ENCODE data around the gene MIPEP.
A peak's percentile ranks its signal among the peaks of the same experiment; 100 is the strongest.
"Not testable (repeated sequence)": the region's sequence is repeated elsewhere in the genome, so short reads cannot be mapped to it uniquely, and the experiment has no call there.

Gene MIPEP

DNA sequence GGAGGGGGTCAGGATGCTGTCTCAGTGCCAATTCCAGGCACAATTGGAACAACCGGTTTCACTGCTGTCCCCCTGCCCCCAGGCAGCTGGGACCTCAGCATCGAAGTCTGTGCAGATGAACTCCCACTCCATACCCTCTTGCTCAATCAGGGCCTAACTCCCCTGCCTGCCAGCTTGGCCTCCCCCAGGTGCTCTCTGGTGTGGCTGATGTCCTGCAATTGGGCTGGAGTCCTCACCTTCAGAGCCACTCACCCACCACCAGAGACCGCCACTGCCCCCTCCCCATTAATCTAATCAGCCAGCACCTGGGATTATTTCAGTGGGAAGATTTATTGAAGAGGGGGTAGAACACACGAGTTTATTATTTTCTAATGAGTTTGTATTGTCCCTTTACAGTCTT, 118.8 kb downstream of the MIPEP start:
- DNase-seq, result no peak

DNA sequence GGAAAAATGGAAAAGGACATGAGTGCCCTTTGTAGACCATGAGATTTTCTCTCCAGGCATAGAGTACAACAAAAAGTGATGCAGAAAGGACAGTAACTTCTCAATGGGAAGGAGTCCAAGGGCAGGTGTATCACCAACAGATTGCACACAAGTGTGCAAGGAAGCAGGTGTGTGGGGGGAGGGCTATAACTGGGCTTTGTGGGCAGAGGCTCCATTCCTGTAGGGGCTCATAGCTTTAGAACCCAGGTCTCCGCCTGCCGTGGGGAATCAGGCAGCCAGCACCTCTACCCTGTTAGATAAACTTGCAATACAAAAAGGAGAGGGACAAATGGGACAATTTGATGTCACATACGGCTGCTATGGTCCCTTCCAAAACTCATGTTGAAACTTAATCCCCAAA, 119.8 kb downstream of the MIPEP start:
- no peak for DNase-seq

DNA sequence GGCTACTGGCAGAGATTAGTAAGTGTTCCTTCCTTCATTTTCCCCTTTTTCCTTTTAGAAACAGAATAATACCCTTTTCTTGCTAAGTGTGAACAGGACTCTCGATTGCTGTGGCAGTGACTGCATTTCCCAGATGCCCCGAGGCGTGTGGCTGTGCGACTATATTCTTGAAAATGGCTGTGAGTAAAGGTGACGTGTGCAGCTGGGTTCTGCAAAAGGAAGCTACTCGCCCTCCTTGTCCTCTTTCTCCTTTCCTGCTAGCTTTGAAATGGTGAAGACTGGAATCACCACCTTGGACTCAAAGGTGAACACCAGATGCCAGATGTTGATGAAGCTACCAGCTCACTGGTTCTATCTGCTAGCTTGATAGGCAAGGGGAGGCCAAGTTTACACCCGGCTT, 121.4 kb downstream of the MIPEP start:
- no peak for DNase-seq

DNA sequence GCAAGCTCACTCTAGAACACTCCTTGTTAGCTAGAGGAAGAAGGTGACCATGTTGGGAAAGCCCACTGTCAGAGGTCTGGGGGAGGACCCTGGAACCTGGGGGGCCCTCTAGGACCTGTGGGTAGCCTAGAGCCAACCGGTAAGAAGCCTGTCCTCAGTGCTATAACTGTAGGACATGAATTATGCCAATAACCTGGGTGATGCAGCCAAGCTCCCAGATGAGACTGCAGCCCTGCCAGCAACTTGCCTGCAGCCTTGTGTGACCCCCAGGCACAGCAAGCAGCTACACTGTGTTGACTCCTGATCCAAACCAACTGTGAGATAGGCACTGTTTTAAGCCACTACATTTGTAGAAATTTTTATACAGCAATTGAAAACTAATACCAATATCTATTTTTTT, 122.3 kb downstream of the MIPEP start:
- DNase-seq, result no peak

DNA sequence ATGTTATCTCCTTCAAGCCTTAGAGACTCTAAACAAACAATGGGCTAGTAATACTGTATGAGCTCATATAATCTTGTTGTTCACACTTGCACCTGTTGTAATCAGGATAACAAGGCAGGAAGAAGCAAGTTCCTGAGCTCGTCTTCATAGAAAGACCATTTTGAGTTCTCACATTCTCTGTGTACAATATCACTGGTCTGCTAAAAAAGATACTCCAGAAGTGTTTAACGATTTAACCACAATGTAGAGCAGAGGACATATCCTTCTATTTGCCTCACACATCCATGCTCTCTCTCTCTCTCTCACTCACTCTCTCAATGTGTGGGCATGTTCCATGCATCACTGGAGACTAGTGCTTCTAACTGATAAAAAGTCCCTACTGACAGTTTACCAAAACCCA, 122.9 kb downstream of the MIPEP start:
- peak; percentile 33 for DNase-seq

DNA sequence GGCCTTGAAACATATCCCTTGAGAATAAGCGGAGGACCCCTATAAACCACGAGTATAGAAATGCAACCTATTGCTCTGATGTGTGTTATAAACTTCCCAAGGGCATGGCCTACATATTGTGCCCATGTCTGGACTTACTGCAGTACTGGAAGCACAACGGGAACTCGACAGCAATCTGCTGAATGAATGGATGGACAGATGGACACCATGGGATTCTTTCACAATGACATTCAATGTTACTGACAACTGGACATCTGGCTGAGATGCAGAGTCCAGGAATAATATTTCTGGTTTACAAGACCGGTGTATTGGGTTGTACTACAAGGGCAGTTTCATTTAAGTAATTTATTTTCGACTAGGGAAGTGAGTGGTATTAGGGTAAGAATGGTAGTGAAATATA, 123.7 kb downstream of the MIPEP start:
- DNase-seq, result no peak

DNA sequence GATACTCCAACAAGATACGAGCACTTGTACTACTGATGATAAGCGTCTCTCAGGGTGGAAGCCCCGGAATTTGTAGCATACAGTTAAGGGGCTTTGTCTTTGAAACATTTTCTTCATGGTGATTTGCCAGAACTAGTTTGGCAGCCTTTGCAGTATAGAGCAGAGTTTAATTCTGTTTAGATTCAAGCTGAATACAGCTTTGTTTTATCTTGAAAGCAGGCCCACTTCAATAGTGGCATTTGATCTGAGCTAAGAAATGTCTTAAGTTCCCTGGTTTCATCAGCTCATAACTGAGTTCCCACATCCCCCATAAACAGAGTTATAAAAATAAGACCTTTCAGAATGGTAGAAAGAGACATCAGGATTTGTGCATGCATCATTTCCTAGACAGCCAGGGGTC, 125.9 kb downstream of the MIPEP start:
- DNase-seq, result no peak

DNA sequence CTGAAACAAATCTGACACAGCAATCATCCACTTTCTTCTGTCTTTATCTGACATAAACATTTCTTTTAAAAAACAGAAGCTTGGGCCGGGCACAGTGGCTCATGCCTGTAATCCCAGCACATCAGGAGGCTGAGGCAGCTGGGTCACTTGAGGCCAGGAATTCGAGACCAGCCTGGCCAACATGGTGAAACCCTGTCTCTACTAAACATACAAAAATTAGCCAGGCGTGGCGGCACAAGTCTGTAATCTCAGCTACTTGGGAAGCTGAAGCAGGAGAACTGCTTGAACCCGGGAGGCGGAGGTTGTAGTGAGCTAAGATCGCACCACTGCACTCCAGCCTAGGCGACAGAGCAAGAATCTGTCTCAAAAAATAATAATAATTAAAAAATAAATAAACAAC, 127.4 kb downstream of the MIPEP start:
- not testable (repeated sequence) for DNase-seq

DNA sequence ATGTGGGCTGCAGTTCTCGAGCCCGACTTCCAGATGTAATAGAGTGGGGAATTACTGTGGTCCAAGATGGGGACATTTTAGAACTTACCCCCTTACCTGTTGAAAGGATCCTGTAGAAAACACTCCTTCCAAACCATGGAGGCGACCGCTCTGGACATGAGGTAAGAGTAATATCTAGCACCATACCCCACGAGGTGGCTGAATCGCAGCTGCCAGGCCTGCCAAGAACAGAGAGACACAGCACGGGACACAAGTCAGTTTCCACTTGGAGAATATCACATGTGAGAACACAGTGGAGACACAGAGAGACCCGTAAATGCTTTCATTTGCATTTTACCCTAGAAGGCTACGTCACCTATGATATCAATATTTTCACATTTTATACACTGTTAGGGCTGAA, 129.2 kb downstream of the MIPEP start:
- no peak for DNase-seq

DNA sequence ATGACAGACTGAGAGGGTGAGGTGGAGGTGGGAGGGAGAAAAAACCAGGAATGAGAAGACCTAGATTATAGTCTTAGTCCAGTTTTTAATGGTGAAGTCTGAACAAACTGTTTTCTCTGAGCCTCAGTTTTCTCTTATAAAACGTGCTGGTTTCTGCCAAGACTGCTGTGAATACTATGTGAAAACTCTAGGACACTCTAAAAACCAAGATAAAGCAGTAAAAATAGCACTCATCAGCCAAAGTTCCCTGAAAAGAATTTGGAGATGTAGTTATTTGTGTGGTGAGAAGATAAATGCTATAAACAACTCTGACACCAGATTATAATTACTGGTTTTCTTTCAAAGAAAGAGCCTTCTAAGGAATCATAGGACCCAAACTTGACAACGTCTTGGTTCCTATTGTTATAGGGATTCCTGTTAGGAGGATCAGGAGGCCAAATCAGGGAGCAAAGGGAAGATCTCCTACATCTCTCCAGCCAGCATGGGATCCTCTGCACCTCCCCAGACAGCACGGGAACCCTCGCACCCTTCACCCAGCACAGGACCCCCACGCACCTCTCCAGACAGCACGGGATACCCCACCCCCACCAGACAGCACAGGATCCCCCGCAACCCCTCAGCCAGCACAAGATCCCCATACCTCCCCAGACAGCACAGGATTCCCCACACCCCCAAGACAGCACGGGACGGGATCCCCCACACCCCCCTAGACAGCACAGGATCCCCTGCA, 130.2 kb downstream of the MIPEP start:
- DNase-seq, result no peak

DNA sequence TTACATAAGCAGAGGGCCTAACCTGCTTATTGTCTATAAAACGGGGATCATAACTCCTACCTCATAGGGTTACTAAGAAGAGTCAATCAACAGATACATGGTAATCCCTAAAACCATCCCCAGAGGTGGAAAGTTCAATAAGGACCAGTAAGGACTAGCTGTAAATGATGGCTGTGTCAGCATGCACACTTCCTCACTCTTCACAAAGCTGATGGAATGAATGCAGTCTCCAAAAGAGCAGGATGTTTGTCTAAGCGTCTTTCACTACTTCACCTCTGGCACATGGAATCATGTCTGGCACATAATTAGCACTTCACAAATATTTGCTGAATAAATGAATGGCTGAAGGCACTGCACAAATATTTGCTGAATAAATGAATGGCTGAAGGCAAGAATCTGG, 134.2 kb downstream of the MIPEP start:
- no peak for DNase-seq

DNA sequence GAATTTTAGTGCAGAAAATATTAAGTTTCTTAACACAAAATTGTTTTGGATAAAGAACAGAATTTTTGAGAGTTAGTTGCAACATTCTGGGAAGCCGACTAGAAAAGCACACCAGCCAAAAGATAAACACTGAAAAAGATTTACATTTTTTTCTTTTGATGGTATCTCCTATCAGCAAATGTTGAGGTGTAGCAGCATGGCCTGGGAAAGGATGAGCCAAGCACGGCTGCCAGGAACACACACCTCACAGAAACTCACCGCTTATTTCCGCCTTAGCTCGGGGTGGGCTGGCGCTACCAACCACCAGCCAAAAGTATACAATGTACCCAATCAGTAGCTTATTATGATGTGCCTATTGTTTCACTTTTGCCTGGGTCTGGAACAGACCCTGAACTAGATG, 134.7 kb downstream of the MIPEP start:
- DNase-seq, result no peak

DNA sequence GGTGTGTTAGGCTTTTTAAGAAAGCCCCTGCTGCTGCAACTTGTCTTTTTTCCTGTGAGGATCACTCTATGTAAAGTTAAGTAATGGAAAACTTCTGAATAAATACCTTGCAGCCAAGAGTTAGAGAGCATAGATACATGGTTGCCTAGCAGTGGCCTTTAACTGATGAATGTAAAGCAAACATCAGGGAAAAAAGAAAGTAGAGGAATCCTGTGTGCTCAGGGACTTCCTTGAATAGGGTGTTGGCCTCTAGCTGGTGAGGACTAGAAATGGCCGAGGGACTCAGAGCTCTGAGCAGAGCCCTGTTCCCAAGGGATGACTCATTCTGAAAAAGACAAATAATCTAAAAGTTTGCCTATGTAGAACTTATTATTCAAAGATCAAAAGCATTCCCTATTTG, 135.7 kb downstream of the MIPEP start:
- no peak for DNase-seq

DNA sequence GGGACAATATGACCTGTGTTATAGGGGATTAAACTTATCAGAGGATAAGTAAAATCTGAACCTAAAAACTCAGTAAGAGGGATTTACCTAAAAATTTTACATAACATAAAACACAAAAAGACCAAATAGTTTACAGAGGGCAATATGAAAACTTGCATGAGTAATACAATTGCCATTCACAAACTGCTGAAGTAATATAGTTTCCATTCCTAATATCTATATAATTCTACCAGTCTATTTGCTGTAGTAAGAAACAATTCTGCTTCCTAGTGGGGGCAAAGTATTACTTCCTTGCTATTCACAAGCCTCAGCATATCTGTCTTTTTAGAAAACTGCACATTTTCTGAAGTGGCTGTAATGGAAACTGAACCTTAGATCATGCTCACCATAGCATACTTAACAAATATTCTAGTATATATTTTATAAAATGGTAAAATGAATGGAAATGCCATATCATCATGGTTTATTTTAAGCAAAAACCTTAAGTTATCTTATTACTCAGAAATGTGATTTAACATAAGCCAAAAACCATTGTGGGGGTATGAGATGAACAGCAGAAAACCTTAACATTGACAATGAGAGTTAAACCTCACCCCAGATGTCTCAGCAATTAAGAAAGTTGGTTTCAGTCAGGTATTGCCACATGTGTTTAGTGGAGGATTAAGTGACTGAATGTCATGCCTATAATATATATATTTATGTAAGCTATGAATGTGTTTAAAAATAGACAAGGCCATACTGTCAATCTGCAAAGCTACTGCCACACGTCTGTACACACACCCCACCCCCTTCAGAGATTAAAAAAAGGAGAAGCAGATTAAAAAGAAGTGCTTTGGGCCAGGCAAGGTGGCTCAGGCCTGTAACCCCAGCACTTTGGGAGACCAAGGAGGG, 136.8 kb downstream of the MIPEP start:
- no peak for DNase-seq

DNA sequence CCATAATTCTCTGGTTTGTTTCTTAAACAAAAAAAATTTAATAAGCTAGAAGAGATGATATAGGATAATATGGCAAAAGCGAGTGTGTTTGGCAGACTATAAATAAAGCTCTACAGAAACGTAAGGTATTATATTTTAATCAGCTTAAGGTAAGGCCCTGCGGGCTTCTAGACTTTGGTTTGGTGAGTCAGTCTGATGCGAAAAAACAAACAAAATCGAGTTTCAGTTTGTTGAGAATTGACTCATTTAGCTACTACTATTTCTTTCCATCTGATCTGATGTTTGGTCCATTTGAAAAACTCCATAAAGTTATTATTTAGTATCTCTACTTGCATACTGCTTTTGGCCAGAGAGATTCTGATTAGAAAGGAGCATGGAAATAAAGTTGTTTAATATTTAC, 138.0 kb downstream of the MIPEP start:
- no peak for DNase-seq

DNA sequence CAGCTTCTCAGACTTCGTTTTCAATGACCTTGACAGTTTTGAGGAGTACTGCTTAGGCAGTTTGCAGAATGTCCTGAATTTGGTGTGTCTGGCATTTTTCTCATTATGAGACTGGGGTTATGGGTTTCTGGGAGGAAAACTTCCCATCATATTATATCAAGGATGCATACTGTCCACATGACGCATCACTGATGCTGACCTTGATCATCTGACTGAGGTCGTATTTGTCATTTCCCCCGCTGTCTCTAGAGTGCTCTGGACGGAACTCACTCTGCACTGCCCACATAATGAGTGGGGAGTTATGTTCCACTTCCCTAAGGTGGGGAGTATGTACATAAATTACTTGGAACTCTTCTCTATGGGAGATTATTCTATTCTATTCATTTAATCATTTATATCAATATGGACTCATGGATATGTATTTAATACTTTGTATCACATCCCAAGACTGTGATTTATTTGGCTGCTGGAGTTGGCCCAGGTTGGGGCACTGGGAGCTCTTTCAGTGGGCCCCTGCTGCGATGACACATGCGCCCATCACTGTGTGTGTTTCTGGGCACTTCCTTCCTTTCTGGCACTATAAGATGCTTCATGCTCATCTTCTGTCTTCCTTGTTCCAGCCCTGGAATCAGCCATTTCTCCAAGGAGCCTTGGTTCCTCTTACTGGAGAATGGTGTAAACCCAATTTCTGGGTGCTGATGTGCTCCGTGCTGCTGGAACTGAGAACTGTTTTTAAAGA, 138.6 kb downstream of the MIPEP start:
- DNase-seq, result no peak

DNA sequence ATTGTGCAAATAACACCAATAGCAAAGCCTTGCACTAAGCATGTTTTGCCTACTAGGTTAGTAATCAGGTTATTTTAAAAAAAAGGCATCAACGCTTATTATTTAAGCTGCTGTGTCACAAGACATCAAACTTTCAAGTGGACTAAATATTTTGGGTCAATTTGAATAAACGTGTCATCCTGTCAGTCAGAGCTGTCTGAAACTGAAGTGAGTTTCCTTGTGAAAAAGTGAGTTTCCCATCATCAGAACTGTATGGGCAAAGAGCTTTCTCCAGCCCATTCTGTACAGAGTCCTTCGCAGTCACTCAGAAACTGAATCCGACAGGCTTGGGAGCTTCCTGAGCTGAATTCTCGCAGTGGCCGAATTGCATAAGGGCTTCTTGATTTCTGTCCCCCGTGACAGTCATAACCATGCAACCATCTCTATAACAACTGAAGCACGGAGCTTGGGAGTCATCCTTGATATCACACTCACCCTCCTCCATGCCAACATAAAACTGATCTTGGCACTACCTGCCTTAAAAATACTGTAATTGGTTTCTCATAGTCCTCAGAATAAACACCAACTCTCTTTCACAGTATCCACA, 139.8 kb downstream of the MIPEP start:
- DNase-seq, result peak; percentile 26

DNA sequence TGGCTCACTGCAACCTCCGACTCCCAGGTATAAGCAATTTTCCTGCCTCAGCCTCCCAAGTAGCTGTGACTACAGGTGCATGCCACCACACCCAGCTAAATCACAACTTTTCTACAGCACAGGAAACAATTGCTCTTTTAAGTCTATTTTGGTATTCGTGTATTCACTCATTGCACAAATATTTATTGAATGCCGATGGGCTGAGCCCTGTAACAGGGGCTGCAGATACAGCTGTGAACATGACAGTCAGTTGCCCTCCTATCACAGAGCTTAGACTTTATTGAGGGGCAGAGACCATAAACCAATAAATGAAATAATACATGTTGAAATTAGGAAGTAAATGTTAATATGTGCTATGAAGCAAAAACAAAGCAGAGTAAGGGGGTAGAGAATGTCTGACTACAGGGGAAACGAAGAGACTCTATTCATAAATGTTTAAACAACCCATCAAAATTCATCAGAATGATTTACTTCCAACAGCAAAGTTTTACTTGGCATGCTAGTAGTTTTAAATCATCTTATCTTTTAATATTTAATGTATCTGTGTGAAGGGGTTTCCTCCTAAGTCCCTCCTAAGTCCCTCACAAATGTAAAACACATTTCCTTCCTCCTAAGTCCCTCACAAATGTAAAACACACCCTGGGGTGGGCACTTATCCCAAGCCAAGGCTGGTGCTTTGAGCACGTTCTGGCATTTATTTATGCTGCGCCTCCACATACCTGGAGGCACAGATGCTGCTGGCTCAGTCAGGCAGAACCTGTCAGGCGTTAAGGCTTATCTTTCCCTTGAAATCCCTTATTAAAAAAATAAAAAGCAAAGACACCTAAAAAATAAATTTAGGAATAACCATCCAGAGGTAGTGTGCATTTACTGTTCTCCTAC, 140.8 kb downstream of the MIPEP start:
- no peak for DNase-seq

DNA sequence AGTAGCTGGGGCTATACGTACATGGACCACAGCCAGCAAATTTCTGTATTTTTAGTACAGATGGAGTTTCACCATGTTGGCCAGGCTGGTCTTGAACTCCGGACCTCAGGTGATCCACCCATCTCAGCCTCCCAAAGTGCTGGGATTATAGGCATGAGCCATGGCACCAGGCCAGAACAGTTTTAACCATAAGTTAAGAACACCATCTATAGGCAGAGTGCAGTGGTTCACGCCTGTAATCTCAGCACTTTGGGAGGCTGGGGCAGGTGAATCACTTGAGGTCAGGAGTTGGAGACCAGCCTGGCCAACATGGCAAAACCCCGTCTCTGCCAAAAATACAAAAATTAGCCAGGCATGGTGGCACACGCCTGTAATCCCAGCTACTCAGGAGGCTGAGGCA, 143.1 kb downstream of the MIPEP start:
- DNase-seq, result not testable (repeated sequence)

DNA sequence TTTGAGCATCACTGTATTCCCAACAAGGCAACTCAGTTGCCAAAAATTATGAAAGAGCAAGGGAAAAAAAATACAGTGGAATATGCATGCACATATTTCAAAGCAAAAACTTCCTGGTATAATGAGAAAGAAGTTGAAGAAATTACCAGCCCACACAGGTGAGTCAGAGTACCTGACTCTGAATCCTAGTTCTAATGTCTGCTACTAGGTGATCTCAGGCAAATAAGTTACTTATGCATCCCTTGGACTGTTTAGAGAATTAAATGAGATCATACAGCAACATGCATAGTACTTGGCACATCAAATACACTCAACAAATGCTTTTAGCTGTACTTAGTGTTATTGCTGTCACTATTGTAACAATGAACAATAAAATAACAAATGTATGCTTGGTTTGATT, 144.9 kb downstream of the MIPEP start:
- DNase-seq, result peak; percentile 71

DNA sequence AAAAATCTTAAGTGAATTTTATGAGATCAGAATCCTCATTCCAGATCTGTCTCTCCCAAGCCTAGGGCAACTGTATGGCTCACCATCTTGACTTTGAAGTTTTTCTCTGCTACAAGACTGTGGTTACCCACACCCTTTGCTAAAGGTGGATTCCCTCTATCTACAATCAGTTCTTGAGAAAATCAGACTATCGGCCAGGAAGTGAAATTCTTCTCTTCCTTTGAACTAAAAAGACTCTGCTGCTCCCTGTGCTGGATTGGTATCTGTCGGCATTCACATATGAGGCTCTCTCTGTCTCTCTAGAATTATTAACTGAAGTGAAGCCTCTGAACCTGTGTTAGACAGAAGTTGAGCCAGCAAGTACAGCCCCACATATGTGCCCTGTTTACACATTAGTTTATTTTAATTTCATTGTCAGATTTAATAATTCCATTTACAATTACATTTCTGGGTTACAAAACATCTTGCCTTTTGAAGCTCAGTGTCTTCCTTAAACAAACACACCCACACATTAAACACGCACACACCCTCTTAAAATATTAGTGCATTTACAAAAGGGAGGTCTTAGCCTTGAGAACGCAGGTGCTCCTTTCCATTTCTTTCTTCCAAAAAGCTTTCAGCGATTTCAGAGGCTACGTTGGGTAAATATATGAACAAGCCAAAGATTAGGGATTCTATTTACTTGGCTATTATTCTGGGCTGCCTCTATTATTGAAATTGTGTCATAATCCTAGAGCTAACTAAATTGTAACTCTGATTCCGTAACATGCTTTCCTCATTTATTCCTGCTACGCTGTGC, 145.7 kb downstream of the MIPEP start:
- DNase-seq, result no peak

Measured in kidney glomerular epithelial cell (primary cell).